Measurements from ENCODE around the gene FAM3A. TPM values are rescaled to one million over a fixed set of nuclear protein-coding genes. Genes with fewer than 3 reads are reported as not detected.
"Not testable (repeated sequence)": the region's sequence is repeated elsewhere in the genome, so short reads cannot be mapped to it uniquely, and the experiment has no call there.

FAM3A gene
- total RNA-seq, 3 donors from 2014 or later: 38.8 to 42.6 (median 41.3) TPM

DNA sequence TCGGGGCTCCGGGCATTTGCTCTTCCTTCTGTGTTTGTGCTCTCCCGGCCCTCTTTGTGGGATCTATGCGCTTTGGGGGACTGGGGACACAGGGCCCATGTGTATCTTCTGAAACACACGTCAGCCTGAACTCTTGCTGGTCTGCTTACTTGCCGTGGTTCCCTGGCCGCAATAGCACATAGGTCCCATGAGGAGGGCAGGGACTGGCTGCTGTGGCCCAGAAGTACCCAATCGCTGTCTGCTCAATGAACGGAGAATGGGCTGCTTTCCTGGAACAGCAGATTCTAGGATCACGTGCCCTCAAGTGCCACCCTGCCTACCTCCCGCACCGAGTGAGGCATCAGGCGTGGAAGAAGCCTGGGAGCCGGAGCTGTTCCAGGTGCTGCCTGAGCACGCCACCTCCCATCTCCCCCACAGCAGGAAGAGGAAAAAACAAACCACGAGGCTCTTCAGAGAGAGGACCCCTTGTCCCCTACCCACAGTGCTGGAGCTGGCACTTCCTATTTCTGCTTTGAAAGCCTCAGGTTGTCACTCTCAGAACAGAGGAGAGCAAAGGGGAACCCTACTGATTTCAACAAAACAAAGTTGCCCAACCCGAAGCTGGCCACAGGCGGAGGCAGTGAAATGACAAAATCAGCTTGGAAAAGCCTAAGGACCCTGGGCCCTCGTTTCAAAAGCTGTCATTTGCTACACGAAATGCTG, 26.8 kb upstream of the FAM3A start:
- Histone ChIP-seq H3K27me3 (peaks cover 0 to 40% of the 10 kb centered on the region in 2 donors), H3K4me1 (no peaks in the 10 kb centered on the region), H3K36me3 (no peaks in the 10 kb centered on the region), H3K4me3 (peak overlapping the region in 2 of 3 donors; percentile 4 to 29), H3K9me3 (no peaks in the 10 kb centered on the region), H3K27ac (peak overlapping the region; percentile 89 to 94)
- intact Hi-C loops (cut with DNase I; ENCODE audit: low total_unique reads): no loop called here
- no peak for DNase-seq (ENCODE audit: low spot score in 2 of 2)
- TF ChIP-seq POLR2A (IDR thresholded peaks at IDR 0.05): no peak
- TF ChIP-seq POLR2AphosphoS5 (IDR thresholded peaks at IDR 0.05): no peak
- TF ChIP-seq, protein P1, sequence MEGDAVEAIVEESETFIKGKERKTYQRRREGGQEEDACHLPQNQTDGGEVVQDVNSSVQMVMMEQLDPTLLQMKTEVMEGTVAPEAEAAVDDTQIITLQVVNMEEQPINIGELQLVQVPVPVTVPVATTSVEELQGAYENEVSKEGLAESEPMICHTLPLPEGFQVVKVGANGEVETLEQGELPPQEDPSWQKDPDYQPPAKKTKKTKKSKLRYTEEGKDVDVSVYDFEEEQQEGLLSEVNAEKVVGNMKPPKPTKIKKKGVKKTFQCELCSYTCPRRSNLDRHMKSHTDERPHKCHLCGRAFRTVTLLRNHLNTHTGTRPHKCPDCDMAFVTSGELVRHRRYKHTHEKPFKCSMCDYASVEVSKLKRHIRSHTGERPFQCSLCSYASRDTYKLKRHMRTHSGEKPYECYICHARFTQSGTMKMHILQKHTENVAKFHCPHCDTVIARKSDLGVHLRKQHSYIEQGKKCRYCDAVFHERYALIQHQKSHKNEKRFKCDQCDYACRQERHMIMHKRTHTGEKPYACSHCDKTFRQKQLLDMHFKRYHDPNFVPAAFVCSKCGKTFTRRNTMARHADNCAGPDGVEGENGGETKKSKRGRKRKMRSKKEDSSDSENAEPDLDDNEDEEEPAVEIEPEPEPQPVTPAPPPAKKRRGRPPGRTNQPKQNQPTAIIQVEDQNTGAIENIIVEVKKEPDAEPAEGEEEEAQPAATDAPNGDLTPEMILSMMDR (IDR thresholded peaks at IDR 0.05): no peak

DNA sequence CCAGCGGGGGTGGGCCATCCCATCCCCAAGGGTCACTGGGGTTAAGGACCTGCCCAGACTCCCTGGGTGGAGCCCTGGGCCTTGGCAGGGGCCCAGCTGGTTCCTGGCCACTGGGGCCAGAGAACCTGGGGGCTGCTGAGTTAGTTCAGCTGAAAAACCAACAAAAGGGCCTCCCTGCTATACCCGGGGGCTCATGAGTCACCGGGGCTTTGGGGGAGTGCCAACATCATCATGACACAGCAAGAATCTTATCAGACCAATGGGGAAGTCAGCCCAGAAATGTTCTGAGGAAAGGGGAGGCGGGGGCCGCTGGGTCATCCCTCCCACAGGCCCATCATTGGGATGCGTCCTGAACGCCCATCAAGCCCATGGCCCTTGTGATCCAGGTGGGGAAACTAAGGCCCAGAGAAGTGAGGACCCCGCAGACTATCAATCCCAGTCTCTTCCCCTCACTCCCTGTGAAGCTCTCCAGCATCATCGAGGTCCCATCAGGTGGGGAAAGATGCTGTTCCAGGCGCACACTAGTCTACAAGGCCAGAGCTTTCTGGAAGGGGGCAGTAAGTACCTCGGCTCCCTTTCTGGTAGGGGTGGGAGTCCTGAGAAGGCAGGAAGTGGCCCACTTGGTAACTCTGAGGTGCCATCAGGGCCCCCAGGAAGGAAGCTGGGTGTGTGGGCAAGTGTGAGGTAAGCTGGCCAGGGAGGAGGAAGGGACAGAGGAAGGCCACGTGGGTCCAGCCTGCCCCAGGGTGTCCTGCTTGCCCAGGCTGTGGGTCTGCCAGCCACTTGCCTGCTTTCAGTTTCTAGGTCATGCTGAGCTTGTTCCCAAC, 26.1 kb upstream of the FAM3A start:
- peak; percentile 52 to 62 for DNase-seq (ENCODE audit: low spot score in 2 of 2)
- H3K4me3 ChIP-seq: peak overlapping the region in 2 of 3 donors; percentile 4 to 29
- no peaks in the 10 kb centered on the region for H3K36me3 ChIP-seq
- intact Hi-C loops (cut with DNase I; ENCODE audit: low total_unique reads): no loop called here
- H3K4me1 ChIP-seq: no peaks in the 10 kb centered on the region
- H3K27ac ChIP-seq: peak overlapping the region; percentile 89 to 94
- peak in 1 of 3 donors; percentile 17 for TF ChIP-seq POLR2AphosphoS5 (IDR thresholded peaks at IDR 0.05)
- TF ChIP-seq, protein P1 (IDR thresholded peaks at IDR 0.05): no peak
- peaks cover 0 to 40% of the 10 kb centered on the region in 2 donors for H3K27me3 ChIP-seq
- no peaks in the 10 kb centered on the region for H3K9me3 ChIP-seq

DNA sequence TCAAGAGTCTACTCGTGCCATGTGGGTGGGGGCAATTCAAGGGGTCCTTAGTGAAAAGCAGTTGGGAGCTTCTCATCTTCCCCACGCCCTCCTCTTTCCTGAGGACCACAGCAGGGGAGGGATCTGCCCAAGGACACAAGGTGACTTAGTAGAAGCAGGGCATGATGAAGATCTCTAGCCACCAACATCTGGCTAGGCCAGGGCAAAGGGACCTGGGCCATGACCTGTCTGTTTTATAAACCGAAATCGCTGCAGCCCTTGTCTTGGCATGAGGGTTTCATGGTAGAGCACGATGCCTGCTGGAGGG, 25.5 kb upstream of the FAM3A start:
- Histone ChIP-seq H3K4me3 (peak overlapping the region in 1 of 3 donors; percentile 22), H3K27ac (peak overlapping the region; percentile 89 to 94), H3K36me3 (no peaks in the 10 kb centered on the region), H3K4me1 (no peaks in the 10 kb centered on the region), H3K9me3 (no peaks in the 10 kb centered on the region), H3K27me3 (peaks cover 0 to 40% of the 10 kb centered on the region in 2 donors)
- TF ChIP-seq POLR2AphosphoS5 (IDR thresholded peaks at IDR 0.05) (no peak), POLR2A (IDR thresholded peaks at IDR 0.05) (no peak)
- TF ChIP-seq, protein P1 (IDR thresholded peaks at IDR 0.05): no peak
- intact Hi-C loops (cut with DNase I; ENCODE audit: low total_unique reads): no loop called here
- no peak for DNase-seq (ENCODE audit: low spot score in 2 of 2)

DNA sequence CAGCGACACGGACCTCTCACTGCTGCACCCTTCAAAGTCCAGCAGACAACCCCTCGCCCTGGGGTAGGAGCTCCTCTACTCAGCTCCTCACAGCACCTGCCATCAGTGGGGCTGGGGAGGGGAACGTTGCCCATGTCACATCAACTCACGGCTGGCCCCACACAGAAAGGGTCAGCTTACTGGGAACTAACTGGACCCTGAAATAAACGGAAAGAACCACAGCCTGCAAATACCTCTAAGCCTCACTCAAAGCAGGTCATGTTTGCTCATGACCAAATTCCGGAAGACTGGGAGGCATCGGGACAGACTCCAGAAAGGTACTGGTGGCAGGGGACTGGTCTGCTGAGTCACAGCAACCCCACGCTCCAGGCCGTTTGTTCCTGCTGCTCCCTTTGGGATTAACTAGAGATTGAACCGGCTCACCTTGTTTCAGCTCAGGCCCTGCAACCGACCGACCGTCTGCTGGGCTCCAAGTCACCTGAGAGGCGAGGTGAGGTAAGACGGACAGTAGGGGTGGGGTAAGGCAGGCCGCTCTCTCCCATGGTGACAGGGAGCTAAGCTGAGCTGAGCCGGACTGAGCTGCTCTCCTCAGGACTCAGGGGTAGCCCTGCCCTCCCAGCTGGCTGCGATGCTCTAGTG, 25.0 kb upstream of the FAM3A start:
- H3K4me1 ChIP-seq: no peaks in the 10 kb centered on the region
- H3K36me3 ChIP-seq: no peaks in the 10 kb centered on the region
- H3K9me3 ChIP-seq: no peaks in the 10 kb centered on the region
- H3K4me3 ChIP-seq: peak overlapping the region in 1 of 3 donors; percentile 22
- peaks cover 0 to 43% of the 10 kb centered on the region in 2 donors for H3K27me3 ChIP-seq
- DNase-seq (ENCODE audit: low spot score in 2 of 2): peak; percentile 78 to 86
- H3K27ac ChIP-seq: peak overlapping the region; percentile 89 to 94
- TF ChIP-seq, protein P1 (IDR thresholded peaks at IDR 0.05): no peak
- TF ChIP-seq POLR2AphosphoS5 (IDR thresholded peaks at IDR 0.05) (peak in 1 of 3 donors; percentile 37), POLR2A (IDR thresholded peaks at IDR 0.05) (no peak)
- intact Hi-C loops (cut with DNase I; ENCODE audit: low total_unique reads): no loop called here

DNA sequence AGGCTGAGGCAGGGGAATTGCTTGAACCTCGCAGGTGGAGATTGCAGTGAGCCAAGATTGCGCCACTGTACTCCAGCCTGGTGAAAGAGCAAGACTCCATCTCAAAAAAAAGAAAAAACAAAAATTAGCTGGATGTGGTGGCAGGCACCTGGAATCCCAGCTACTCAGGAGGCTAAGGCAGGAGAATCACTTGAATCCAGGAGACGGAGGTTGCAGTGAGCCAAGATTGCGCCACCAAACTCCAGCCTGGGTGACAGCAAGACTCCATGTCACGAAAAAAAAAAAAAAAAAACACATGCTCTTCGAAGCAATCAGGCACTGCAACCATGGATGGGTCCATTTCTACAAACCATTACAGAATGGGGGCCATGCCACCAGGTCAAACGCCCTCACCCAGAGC, 24.3 kb upstream of the FAM3A start:
- Histone ChIP-seq H3K27me3 (peaks cover 0 to 49% of the 10 kb centered on the region in 2 donors), H3K27ac (peak overlapping the region; percentile 89 to 94)
- H3K4me3 ChIP-seq; DNase-seq (ENCODE audit: low spot score in 2 of 2); H3K9me3 ChIP-seq; H3K36me3 ChIP-seq; intact Hi-C loops (cut with DNase I; ENCODE audit: low total_unique reads); H3K4me1 ChIP-seq: not testable (repeated sequence)
